Globus pallidus (tissue), 1 donor: ENCODE results near the gene ZNF639.
"Not testable (repeated sequence)": the region's sequence is repeated elsewhere in the genome, so short reads cannot be mapped to it uniquely, and the experiment has no call there.

Experiments used
- DNase-seq: peaks from one replicate; pipeline ENCODE4 v3.0.0-alpha.2; 2015; ENCODE audit warnings: low spot score

ZNF639 gene, protein sequence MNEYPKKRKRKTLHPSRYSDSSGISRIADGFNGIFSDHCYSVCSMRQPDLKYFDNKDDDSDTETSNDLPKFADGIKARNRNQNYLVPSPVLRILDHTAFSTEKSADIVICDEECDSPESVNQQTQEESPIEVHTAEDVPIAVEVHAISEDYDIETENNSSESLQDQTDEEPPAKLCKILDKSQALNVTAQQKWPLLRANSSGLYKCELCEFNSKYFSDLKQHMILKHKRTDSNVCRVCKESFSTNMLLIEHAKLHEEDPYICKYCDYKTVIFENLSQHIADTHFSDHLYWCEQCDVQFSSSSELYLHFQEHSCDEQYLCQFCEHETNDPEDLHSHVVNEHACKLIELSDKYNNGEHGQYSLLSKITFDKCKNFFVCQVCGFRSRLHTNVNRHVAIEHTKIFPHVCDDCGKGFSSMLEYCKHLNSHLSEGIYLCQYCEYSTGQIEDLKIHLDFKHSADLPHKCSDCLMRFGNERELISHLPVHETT

DNA sequence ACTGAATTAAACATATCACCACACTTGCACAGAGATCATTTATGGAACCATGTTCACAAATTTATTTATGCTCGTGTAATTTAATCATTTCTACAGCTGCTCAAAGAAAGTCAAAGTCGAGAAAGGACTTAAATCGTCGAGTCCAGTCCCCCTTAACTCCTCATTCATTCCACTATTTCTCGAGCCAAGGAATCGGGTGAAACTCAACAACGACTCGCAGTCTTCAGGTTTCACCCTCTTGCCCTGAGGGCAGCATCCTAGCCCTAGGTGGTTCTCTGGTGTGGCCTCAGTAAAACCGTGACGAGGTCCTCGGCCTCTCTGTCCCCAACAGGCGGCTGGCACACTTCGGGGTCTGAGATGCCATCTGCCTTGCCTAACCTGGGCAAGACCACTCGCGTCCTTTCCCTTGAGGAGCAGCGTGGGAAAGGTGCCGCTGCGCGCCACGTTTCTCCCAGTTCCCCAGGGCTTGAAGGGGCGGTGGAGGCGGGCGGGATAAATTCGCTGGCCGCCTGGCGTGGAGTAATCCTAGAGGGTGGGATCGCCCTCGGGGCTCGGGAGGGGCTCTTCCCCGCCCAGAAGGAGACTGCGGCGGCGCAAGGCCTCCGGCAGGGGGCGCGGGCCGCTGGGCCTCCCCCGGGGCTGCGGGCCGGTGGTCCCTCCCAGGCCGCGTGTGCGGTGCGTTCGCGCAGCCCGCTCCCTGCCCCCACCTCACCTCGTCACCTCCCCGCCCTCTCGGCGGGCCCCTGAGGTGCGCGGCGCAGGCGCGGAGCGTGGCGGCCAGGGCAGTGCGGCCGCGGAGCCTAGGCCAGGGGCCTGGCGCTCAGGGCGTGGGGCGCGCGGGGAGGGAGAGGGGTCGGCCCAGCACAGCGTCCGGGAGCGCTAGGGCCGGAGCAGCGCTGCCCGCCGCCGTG, at the start of gene ZNF639:
TSS of gene ZNF639 (plus strand) at position 746 of the 911 bp plus-strand sequence. CDS start 5,263 bp downstream, outside the sequence.
- DNase-seq, result peak; percentile 82

DNA sequence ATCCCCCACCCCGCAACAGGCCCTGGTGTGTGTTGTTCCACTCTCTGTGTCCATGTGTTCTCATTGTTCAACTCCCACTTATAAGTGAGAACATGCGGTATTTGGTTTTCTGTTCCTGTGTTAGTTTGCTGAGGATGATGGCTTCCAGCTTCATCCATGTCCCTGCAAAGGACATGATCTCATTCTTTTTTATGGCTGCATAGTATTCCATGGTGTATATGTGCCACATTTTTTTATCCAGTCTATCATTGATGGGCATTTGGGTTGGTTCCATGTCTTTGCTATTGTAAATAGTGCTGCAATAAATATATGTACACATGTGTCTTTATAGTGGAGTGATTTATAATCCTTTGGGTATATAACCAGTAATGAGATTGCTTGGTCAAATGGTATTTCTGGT, 48.4 kb upstream of the ZNF639 start:
- not testable (repeated sequence) for DNase-seq

GRCh38 chr3:179276001-179276400, 46.8 kb upstream of the ZNF639 start:
- DNase-seq, result no peak

GRCh38 chr3:179276743-179277142, 46.1 kb upstream of the ZNF639 start:
- no peak for DNase-seq

- DNase-seq, result no peak
Observed at GRCh38 chr3:179278151-179278550, 44.7 kb upstream of the ZNF639 start.

DNA sequence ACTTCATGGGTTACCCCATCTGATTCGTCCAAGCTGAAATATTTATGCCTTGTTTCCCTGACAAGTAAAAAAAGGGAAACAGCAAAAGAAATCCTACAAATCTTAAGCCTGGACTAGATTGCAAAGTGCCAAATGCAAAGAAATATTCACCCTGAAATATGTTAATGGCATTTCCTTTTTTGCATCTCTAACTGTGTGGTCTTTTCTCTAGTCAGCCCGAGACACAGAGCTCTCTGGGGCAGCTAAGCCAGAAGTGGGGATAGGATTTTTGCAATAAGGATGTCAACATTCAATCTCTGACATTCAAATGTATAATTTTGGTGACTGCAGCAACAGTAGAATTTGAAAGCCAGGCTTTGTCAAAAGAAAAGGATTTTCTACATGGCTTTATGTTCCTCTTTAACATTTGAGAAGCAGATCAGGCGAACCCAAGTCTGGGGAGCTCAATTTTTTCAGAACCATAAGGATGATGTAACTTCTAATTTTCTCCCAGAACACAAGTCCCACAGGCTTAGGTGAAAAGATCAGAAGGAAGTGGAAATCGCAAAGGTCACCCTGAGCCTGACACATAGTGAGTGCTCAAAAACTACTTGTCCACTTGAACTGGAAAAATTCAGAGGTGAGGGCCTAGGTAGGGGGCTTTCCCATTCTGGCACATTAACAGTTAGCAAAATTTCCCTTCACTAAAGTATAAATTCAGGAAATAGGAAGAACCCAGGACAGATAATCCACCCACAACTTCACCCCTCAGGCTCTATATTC, 43.7 kb upstream of the ZNF639 start:
- DNase-seq, result no peak

GRCh38 chr3:179279837-179280236, 43.0 kb upstream of the ZNF639 start:
- no peak for DNase-seq

GRCh38 chr3:179281825-179282224, 41.0 kb upstream of the ZNF639 start:
- no peak for DNase-seq

GRCh38 chr3:179286331-179286730, 36.5 kb upstream of the ZNF639 start:
- DNase-seq, result no peak

- no peak for DNase-seq
Observed at GRCh38 chr3:179288845-179289244, 34.0 kb upstream of the ZNF639 start.

- no peak for DNase-seq
Observed at GRCh38 chr3:179289295-179289694, 33.5 kb upstream of the ZNF639 start.

DNA sequence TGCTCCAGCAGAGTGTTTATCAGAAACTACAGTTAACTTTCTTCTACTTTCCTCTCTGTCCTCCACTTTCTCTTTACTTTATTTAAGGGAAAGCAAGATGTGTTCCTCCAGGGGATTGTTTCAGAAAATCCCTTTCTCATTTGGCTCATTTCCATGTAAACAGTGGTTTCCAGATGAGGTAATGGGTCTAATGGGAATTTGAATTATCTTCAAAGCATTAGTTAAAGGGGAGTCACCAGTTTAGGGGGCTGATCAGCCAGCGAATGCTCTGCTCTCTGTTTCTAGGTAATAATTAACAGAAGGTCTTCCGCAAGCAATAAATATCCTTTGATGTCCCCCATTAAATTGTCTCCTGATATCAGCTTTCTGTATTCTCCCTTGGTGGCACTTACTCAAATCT, 30.4 kb upstream of the ZNF639 start:
- DNase-seq, result no peak

- DNase-seq, result no peak
Observed at GRCh38 chr3:179297971-179298725, 24.7 kb upstream of the ZNF639 start.

GRCh38 chr3:179299316-179299715, 23.5 kb upstream of the ZNF639 start:
- no peak for DNase-seq

DNA sequence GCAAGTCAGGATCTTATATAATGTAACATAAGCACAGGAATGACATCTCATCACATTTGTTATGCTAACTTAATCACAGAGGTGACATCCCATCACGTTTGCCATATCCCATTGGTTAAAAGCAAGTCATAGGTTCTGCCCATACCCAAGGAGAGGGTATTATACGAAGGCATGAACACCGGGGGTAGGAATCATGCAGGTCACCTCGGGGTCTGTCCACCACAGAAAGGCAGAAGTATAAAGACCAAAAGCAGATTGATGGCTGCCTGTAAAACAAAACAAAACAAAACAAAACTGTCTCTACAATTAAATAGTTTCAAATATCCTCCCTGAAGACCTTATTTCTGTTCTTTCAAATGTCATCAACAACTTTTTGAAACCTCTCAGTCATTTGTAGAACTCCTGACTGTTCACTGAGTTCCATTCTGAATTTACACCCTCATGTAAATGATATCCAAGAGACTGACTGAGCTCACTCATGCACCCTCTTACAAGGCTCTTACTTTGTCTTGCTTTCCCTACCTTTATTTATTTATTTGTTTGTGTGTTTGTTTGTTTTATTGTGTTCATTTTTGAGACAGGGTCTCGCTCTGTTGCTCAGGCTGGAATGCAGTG, 22.7 kb upstream of the ZNF639 start:
- DNase-seq, result no peak

- no peak for DNase-seq
Observed at GRCh38 chr3:179301645-179302044, 21.2 kb upstream of the ZNF639 start.

GRCh38 chr3:179302111-179302510, 20.7 kb upstream of the ZNF639 start:
- no peak for DNase-seq

GRCh38 chr3:179304605-179305004, 18.2 kb upstream of the ZNF639 start:
- no peak for DNase-seq

DNA sequence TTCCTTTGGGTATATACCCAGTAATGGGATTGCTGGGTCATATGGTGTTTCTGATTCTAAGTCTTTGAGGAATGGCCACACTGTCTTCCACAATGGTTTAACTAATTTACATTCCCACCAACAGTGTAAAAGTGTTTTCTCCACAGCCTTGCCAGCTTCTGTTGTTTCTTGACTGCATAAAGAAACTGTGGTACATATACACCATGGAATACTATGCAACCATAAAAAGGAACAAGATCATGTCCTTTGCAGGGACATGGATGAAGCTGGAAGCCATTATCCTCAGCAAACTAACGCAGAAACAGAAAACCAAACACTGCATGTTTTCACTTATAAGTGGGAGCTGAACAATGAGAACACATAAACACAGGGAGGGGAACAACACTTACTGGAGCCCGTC, 15.5 kb upstream of the ZNF639 start:
- not testable (repeated sequence) for DNase-seq

DNA sequence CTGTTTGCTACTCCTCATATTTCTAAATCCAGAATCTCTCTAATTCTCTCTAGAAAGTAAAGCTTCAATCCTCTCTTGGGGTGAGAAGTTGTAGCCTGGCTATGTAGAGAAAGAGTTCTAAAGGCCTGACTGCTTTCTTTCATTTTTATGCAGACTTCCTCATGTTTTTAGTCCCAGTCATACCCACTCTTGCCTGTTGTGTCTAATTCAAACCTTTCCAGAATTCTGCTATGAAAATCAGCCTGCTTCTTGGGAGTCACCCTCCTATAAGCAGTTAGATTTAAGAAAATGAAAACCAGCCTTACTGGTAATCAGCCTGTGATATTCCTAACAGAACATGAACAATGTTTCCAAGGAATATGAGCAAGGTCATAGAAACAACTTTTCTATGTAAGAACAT, 14.8 kb upstream of the ZNF639 start:
- DNase-seq, result no peak
